HCT116 (cell line): ENCODE data around the gene IQCH. TPM values are rescaled to one million over a fixed set of nuclear protein-coding genes. Genes with fewer than 3 reads are reported as not detected.

ENCODE experiments used
- ATAC-seq: fragments of 200-7000 bp; cut with Tn5 transposase; 2 replicates; pipeline ENCODE4 v1.9.1; 2020; ENCODE audit warnings: mild to moderate bottlenecking, moderate library complexity
- BruUV-seq: library from RNA; stranded (reverse); fragments of 400-500 nt; replicated peaks from 2 replicates; lab custom pipeline; 2021; lab: Mats Ljungman, UMichigan
- CTCF ChIA-PET: fragments of 300-600 bp; sonication (Branson Sonifier 250); formaldehyde crosslinking; loops from one replicate; lab custom pipeline; 2021; ENCODE audit warnings: antibody characterized with exemption; lab: Charles Lee
- POLR2A ChIA-PET: fragments of 300-600, 350-600 bp; sonication (Branson Sonifier 250); formaldehyde crosslinking; loops from one replicate; lab custom pipeline; 2021; ENCODE audit warnings: antibody characterized with exemption; lab: Charles Lee
- RAD21 ChIA-PET, 2 experiments: fragments of 300-600 bp; sonication (Branson Sonifier 250); formaldehyde crosslinking; loops; one replicate each; lab custom pipeline; 2023; ENCODE audit warnings: low total read pairs in 2 of 2; ENCODE audit not compliant: uncharacterized antibody in 2 of 2, unreplicated experiment in 2 of 2, low non-redundant PET in 1 of 2; lab: Charles Lee
- DNase-seq: peaks from one replicate; pipeline ENCODE4 v3.0.0-alpha.2; 2010; ENCODE audit warnings: low read depth, low spot score
- H2AFZ ChIP-seq: fragments of 200-600 bp; shearing (Covaris generic), sonication (generic); 2 replicates; pipeline ENCODE4 v1.6.1; 2017; ENCODE audit warnings: low read depth, mixed run types, mixed read lengths, antibody characterized with exemption, low read length; ENCODE audit not compliant: poor library complexity, severe bottlenecking
- H3K27ac ChIP-seq: 2 replicates; pipeline ENCODE4 v1.5.1; 2012; ENCODE audit warnings: low read depth, low read length
- H3K27me3 ChIP-seq: fragments of 200-600 bp; sonication (generic); 2 replicates; pipeline ENCODE4 v1.6.1; 2016; ENCODE audit warnings: mixed run types, low read length, mixed read lengths; ENCODE audit not compliant: insufficient read depth
- H3K36me3 ChIP-seq, 2 experiments: fragments of 200-500 bp in 1 of 2; fragments of 200-600 bp in 1 of 2; sonication (Bioruptor generic) in 1 of 2; sonication (generic) in 1 of 2; 2 replicates each; pipeline versions ENCODE4 v1.5.1 to v1.6.1; 2014 to 2016; ENCODE audit warnings: low read length in 2 of 2, inconsistent platforms in 1 of 2, mixed read lengths in 1 of 2, mixed run types in 1 of 2; ENCODE audit not compliant: insufficient read depth in 2 of 2, control insufficient read depth in 1 of 2
- H3K4me1 ChIP-seq, 2 experiments: fragments of 200-600 bp in 1 of 2; sonication (generic) in 1 of 2; 2 replicates each; pipeline versions ENCODE4 v1.5.1 to v1.6.1; 2012 to 2017; ENCODE audit warnings: low read length in 2 of 2, inconsistent platforms in 1 of 2, mild to moderate bottlenecking in 1 of 2, mixed read lengths in 1 of 2, mixed run types in 1 of 2, moderate library complexity in 1 of 2; ENCODE audit not compliant: insufficient read depth in 2 of 2, control insufficient read depth in 1 of 2
- H3K4me2 ChIP-seq: fragments of 200-600 bp; sonication (generic); 2 replicates; pipeline ENCODE4 v1.6.1; 2017; ENCODE audit warnings: mixed run types, low read length, mixed read lengths
- H3K4me3 ChIP-seq, 2 experiments: fragments of 200-600 bp in 1 of 2; sonication (generic) in 1 of 2; replicated peaks in 1 of 2; 2 replicates each; pipeline ENCODE4 v1.5.1; 2011 to 2016; ENCODE audit warnings: low read length in 2 of 2, control low read depth in 1 of 2, low read depth in 1 of 2, mild to moderate bottlenecking in 1 of 2, mixed read lengths in 1 of 2, mixed run types in 1 of 2
- H3K79me2 ChIP-seq: fragments of 200-600 bp; sonication (generic); 2 replicates; pipeline ENCODE4 v1.6.1; 2017; ENCODE audit warnings: mild to moderate bottlenecking, mixed run types, low read length, moderate library complexity, mixed read lengths; ENCODE audit not compliant: insufficient read depth
- H3K9ac ChIP-seq: fragments of 200-600 bp; sonication (generic); 2 replicates; pipeline ENCODE4 v1.6.1; 2016; ENCODE audit warnings: low read length, mixed read lengths
- H3K9me2 ChIP-seq: fragments of 200-600 bp; sonication (generic), shearing (Covaris generic); 2 replicates; pipeline ENCODE4 v1.6.1; 2017; ENCODE audit warnings: mixed run types, mild to moderate bottlenecking, moderate library complexity; ENCODE audit not compliant: insufficient read depth
- H3K9me3 ChIP-seq, 2 experiments: fragments of 200-500 bp in 1 of 2; fragments of 200-600 bp in 1 of 2; sonication (Bioruptor generic) in 1 of 2; sonication (generic) in 1 of 2; 2 replicates each; pipeline ENCODE4 v1.6.1; 2014 to 2017; ENCODE audit warnings: low read length in 2 of 2, mixed read lengths in 2 of 2, inconsistent platforms in 1 of 2, low read depth in 1 of 2, mild to moderate bottlenecking in 1 of 2, mixed run types in 1 of 2, moderate library complexity in 1 of 2; ENCODE audit not compliant: control insufficient read depth in 1 of 2, insufficient read depth in 1 of 2
- H4K20me1 ChIP-seq: fragments of 200-600 bp; sonication (generic), shearing (Covaris generic); 2 replicates; pipeline ENCODE4 v1.6.1; 2017; ENCODE audit warnings: mixed run types, mild to moderate bottlenecking, moderate library complexity; ENCODE audit not compliant: insufficient read depth
- ATF3 ChIP-seq: IDR thresholded peaks from 2 replicates; pipeline ENCODE4 v1.6.1; 2012
- ELF1 ChIP-seq: IDR thresholded peaks from 2 replicates; pipeline ENCODE4 v1.6.1; 2012; ENCODE audit warnings: low read depth, borderline replicate concordance
- EZH2 ChIP-seq: fragments of 200-600 bp; sonication (generic); IDR thresholded peaks from 2 replicates; pipeline ENCODE4 v1.6.1; 2017; ENCODE audit warnings: antibody characterized with exemption, mixed run types
- FOSL1 ChIP-seq: IDR thresholded peaks from 2 replicates; pipeline ENCODE4 v1.6.1; 2012; ENCODE audit warnings: low read depth
- JUND ChIP-seq: IDR thresholded peaks from 2 replicates; pipeline ENCODE4 v1.6.1; 2012
- POLR2A ChIP-seq: IDR thresholded peaks from 2 replicates; pipeline ENCODE4 v1.7.0; 2011; ENCODE audit warnings: borderline replicate concordance; ENCODE audit not compliant: insufficient read depth, insufficient read length; ENCODE audit errors: extremely low read depth
- POLR2AphosphoS5 ChIP-seq: IDR thresholded peaks from 2 replicates; pipeline ENCODE4 v1.6.1; 2011; ENCODE audit warnings: mild to moderate bottlenecking, low read depth, low read length, moderate library complexity
- RAD21 ChIP-seq: IDR thresholded peaks from 2 replicates; pipeline ENCODE4 v1.6.1; 2012; ENCODE audit warnings: low read depth, mild to moderate bottlenecking
- SRF ChIP-seq: IDR thresholded peaks from 2 replicates; pipeline ENCODE4 v1.6.1; 2012; ENCODE audit warnings: low read depth
- TCF7L2 ChIP-seq: IDR thresholded peaks from 2 replicates; pipeline ENCODE4 v1.7.0; 2011; ENCODE audit warnings: borderline replicate concordance, inconsistent platforms; ENCODE audit not compliant: insufficient read depth, insufficient read length; ENCODE audit errors: extremely low read depth
- YY1 ChIP-seq: IDR thresholded peaks from 2 replicates; pipeline ENCODE4 v1.6.1; 2011; ENCODE audit warnings: low read length, low read depth, moderate library complexity, mild to moderate bottlenecking; ENCODE audit not compliant: insufficient replicate concordance; ENCODE audit errors: extremely low read depth
- intact Hi-C: fragments of 100-400 bp; cut with micrococcal nuclease; formaldehyde crosslinking; loops from 2 replicates; pipeline ENCODE4 v1.10.0; 2022
- total RNA-seq: library from RNA; stranded (reverse); gene quantifications from one replicate; pipeline ENCODE4 v1.2.1, GENCODE V29; 2021; ENCODE audit not compliant: unreplicated experiment
- TF ChIP-seq, protein P1 (sequence below), 3 experiments: fragments of 200-600 bp in 1 of 3; sonication (generic) in 1 of 3; IDR thresholded peaks in 2 of 3; conservative IDR thresholded peaks in 1 of 3; 2 replicates each; pipeline ENCODE4 v1.5.1; 2012 to 2017; ENCODE audit warnings: low read depth in 2 of 3, low read length in 2 of 3, antibody characterized with exemption in 1 of 3, borderline replicate concordance in 1 of 3, control low read depth in 1 of 3, mild to moderate bottlenecking in 1 of 3, mixed read lengths in 1 of 3, mixed run types in 1 of 3, moderate library complexity in 1 of 3; ENCODE audit not compliant: insufficient read depth in 1 of 3
- TF ChIP-seq, protein P2 (sequence below): IDR thresholded peaks from 2 replicates; pipeline ENCODE4 v1.6.1; 2012
- TF ChIP-seq, protein P3 (sequence below): IDR thresholded peaks from 2 replicates; pipeline ENCODE4 v1.6.1; 2011; ENCODE audit warnings: mild to moderate bottlenecking, low read length, moderate library complexity; ENCODE audit not compliant: insufficient replicate concordance; ENCODE audit errors: extremely low read depth

IQCH gene
- total RNA-seq, 1 experiment from 2014 or later: 4.6 TPM

DNA sequence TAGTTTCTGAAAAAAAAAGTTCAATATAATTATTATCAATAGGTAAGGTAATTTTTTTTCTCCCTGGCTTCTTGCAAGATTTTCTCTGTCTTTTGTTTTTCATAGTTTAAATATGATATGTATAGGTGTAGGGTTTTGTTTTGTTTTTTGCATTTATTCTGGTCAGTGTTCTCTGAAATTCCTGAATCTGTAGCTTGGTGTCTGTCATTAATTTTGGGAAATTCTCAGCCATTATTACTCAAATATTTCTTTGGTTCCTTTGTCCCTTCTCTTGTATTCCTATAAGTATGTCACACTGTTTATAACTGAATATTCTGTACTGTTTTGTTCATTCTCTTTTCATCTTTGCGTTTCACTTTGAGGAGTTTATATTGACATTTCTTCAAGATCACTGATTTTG is 22.1 kb downstream of the IQCH start:
- no peaks in the 10 kb centered on the region for H4K20me1 ChIP-seq
- no peaks in the 10 kb centered on the region for H3K9me2 ChIP-seq
- no peak overlapping the region for H3K4me2 ChIP-seq
- intact Hi-C loops: no loop called here
- ChIA-PET POLR2A (no interaction called here), RAD21 (no interaction called here), CTCF (no interaction called here)
- no peaks in the 10 kb centered on the region for H3K4me1 ChIP-seq
- ATAC-seq (no peak), DNase-seq (no peak)
- H3K27ac ChIP-seq: no peak overlapping the region
- TF ChIP-seq JUND (no peak), SRF (no peak), TCF7L2 (no peak), ELF1 (no peak), POLR2AphosphoS5 (no peak), RAD21 (no peak), ATF3 (no peak), FOSL1 (no peak), YY1 (no peak), EZH2 (no peak), POLR2A (no peak)
- TF ChIP-seq, protein P1, sequence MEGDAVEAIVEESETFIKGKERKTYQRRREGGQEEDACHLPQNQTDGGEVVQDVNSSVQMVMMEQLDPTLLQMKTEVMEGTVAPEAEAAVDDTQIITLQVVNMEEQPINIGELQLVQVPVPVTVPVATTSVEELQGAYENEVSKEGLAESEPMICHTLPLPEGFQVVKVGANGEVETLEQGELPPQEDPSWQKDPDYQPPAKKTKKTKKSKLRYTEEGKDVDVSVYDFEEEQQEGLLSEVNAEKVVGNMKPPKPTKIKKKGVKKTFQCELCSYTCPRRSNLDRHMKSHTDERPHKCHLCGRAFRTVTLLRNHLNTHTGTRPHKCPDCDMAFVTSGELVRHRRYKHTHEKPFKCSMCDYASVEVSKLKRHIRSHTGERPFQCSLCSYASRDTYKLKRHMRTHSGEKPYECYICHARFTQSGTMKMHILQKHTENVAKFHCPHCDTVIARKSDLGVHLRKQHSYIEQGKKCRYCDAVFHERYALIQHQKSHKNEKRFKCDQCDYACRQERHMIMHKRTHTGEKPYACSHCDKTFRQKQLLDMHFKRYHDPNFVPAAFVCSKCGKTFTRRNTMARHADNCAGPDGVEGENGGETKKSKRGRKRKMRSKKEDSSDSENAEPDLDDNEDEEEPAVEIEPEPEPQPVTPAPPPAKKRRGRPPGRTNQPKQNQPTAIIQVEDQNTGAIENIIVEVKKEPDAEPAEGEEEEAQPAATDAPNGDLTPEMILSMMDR (IDR thresholded peaks at IDR 0.05 in 2 of 3, conservative IDR thresholded peaks at IDR 0.05 in 1 of 3; ENCODE audit: borderline replicate concordance in 1 of 3, insufficient read depth in 1 of 3, low read depth in 2 of 3, low read length in 2 of 3): no peak
- TF ChIP-seq, protein P2, sequence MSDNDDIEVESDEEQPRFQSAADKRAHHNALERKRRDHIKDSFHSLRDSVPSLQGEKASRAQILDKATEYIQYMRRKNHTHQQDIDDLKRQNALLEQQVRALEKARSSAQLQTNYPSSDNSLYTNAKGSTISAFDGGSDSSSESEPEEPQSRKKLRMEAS: no peak
- TF ChIP-seq, protein P3, sequence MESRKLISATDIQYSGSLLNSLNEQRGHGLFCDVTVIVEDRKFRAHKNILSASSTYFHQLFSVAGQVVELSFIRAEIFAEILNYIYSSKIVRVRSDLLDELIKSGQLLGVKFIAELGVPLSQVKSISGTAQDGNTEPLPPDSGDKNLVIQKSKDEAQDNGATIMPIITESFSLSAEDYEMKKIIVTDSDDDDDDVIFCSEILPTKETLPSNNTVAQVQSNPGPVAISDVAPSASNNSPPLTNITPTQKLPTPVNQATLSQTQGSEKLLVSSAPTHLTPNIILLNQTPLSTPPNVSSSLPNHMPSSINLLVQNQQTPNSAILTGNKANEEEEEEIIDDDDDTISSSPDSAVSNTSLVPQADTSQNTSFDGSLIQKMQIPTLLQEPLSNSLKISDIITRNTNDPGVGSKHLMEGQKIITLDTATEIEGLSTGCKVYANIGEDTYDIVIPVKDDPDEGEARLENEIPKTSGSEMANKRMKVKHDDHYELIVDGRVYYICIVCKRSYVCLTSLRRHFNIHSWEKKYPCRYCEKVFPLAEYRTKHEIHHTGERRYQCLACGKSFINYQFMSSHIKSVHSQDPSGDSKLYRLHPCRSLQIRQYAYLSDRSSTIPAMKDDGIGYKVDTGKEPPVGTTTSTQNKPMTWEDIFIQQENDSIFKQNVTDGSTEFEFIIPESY: no peak
- H3K27me3 ChIP-seq: no peaks in the 10 kb centered on the region
- H3K79me2 ChIP-seq: no peaks in the 10 kb centered on the region
- H3K9me3 ChIP-seq: no peaks in the 10 kb centered on the region
- no peak overlapping the region for H2AFZ ChIP-seq
- no TSS peak for BruUV-seq
- H3K4me3 ChIP-seq: no peak overlapping the region
- H3K36me3 ChIP-seq: no peaks in the 10 kb centered on the region
- no peak overlapping the region for H3K9ac ChIP-seq
